Fibroblast of skin of left biceps (primary cell): ENCODE data around the gene CDO1.

Experiments used
- DNase-seq, 2 experiments: peaks; one replicate each; pipeline ENCODE4 v3.0.0-alpha.2; 2013; ENCODE audit warnings: low read depth in 2 of 2

Gene CDO1

DNA sequence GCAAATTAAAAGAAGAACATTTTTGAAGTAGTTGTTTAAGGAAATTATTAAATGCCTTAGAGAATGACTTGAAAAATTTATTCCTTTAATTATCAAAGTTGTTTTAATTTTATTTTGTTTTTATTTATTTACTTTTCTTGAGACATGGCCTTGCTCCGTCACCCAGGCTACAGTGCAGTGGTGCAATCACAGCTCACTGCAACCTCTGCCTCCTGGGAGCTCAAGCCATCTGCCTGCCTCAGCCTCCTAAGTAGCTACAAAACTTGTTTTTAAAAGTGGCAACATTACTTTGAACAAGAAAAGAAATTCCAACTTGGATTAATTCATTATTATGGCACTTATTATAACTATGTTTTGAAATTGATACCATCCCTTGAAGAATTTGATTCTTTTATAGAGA lies 29.0 kb downstream of the CDO1 start:
- no peak for DNase-seq

DNA sequence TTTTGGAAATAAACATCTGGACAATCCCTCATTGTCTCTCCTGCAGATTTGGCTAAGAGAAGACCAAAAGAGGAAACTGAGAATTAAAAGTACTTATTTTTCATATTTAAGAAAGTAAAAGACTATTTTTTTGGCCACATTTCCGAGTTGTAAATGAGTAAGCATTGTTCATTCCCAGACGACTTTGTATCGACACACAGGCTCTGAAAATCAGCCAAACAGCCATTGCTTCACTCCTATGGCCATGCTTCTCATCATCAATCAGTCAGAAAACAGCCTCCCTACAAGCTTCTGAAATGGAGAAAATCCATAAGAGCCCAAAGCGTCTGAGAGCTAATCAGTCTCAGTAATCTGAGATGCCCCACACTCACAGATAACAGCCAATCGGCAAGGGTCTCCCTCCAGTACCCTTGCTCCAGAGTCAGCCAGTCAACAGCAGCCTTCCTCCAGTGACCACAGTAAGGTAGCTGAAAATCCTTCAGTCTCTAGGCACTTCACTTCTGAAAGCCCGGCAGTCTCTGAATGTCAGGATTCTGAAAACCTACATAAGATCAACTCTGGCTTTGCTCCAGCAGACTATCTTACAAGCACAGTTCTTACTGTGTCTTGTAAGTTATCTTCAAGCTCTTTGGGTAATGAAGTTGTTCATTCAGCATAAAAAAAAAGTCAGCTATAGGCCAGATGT lies 30.9 kb downstream of the CDO1 start:
- DNase-seq = no peak

DNA sequence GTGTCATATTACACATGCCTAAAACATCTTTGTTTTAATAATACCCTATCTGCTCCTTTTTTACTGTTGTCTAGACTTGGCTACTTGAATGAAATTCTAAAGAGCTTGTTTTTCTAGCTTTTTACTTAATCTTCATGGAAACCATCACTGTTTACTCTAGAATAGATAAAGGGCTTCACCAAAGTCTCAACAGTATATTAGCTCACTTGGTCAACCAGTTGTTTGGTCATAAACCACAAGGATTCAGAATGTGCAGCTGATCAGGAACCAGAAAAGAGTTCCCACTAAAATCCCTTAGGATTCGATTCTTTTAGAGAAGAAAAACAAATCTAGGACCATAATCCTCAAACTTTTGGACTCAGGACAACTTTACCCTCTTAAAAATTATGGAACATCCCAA lies 38.0 kb downstream of the CDO1 start:
- DNase-seq = no peak

DNA sequence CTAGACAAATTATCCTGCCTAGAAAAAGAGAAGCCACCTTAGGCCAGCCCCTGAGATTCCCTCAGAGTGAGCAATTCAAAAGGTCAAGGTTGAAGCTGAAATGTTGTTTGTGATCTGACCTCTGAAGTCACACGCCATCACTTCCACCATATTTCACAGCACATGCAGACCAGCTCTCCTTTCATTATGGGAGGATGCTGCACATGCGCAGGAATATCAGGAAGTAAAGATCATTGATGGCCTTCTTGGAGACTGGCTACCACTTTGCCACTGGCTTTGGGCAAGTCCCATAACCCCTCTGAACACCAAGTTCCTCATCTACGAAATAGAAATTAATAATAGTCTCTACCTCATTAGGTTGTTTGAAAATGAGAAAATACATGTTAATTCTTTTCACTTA lies 39.5 kb downstream of the CDO1 start:
- DNase-seq = no peak

DNA sequence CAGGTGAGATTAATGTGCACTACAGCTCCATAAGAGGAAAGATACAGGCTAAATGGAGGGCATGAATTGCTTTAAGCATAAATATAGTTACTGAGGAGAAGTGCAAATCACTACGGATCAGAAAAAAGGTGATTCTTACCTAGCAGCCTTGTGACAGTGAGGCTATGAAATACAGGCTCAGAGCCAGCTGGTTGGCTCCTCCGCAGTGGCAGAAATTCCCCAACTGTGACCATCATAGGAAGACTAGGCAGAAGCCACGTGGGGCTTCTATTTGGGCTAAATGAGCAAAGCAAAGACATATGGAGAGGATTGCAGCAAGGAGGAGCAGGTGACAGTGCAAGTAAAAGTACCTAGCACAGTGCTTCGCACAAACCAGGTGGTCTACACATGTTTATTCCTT lies 40.5 kb downstream of the CDO1 start:
- DNase-seq = no peak

DNA sequence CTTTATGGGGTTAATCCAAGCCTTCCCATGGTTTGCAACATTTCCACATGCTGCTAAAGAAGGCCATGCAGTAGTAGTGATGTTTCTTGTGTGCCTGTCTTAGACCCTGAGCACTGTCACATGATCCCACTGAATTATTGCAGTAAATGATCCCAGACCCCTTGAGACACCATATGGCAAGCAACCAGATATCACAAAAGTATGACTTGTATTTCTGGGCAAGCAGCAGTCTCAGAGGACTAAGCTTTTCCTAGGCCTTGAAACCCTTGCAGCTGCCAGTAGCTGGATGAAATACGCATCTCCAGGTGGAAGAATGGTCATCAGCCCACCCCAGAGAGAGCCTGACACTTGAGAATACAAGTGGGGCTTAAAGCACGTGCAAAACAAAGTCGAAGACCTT lies 41.8 kb downstream of the CDO1 start:
- DNase-seq = peak in 1 of 2 experiments; percentile 7

DNA sequence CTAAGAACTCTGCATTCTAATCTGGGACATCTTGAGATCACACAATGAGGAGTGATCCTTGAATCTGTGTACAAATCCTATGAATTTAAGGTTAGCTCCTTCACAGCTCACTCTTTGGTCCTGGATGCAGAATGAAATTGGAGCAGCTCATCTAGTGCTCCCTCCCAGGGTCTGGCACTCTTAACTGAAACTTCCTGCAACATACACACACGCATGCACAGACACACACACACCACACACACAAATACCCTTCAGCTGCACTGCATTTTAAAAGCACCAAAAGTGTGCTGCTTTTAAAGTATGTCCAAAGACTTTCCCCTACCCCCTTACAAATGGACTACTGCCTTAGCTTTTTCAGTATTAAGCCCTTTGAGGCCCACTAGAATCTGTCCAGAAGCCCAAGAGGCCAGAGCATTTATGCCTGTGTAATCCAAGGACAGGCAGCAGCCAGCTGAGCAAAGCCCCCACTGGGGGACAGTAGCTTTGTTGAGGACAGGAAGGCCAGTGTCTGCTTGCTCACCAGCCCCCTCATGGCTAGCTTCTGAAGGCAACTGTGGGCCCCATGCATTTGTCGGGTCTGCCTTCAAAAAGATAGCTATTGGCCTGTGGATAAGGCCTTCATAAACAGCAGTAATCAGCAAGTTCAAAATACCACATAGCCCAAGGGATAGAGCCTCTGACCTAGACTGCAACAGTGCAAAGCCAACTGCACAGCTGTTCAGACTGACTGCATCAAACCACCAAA lies 43.6 kb downstream of the CDO1 start:
- DNase-seq = no peak

DNA sequence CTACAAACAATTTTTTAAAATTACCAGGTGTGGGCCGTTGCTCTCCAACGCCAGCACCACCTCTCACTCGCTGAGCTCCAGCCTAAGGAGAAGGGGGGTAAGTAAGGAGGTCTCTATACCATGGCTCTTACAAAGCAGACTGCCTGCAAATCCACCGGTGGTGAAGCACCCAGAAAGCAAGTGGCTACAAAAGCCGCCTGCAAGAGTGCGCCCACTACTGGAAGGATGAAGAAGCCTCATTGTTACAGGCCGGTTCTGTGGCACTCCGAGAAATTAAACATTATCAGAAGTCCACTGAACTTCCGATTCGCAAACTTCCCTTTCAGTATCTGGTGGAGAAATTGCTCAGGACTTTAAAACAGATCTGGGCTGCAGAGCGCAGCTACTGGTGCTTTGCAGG lies 46.0 kb downstream of the CDO1 start:
- no peak for DNase-seq

DNA sequence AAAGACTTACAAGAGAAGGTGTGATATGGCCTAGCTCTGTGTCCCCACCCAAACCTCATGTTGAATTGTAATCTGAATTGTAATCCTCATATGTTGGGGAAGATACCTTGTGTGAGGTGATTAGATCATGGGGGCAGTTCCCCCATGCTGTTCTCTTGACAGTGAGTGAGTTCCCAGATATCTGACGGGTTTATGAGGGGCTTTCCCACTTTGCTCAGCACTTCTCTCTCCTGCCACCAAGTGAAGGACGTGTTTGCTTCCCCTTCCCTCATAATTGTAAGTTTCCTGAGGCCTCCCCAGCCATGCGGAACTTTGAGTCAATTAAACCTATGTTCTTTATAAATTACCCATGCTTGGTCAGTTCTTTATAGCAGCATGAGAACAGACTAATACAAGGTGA lies 49.0 kb downstream of the CDO1 start:
- DNase-seq = no peak

DNA sequence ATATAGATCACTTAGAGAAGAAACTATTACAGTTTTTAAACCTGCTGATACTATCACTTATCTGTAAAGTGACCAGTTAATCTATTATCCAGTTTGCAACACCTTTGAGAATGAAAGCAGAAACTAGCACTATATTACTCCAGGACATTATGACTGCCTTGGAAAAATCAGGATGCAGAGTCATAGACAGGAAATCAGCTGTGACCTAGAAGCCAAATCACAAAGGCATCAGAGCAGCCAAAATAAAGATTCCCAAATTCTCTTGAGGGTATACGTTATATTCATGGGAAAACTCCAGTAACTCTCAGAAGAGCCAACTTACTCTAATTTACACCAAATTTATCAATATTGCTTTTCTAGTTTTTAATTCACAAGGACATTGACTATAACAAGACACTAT lies 49.9 kb downstream of the CDO1 start:
- no peak for DNase-seq

DNA sequence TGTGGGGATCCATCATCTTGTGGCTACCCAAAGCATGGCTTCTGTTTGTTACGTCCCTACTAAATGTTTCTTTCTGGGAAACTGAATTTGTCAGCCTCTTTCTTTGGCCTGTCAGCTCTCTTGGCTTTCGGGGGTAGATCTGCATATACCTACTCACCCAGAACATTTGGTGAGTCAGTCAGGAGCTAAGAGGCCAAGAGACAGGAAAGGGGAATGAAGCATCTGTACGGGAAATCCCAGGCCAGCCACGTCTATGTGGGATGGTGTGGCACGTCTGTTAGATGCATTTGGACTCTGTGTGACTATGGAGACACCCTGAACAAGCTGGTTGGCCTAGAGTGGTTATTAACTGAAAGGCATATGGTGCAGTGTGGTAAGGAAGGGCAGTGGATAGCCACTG lies 58.1 kb downstream of the CDO1 start:
- no peak for DNase-seq

DNA sequence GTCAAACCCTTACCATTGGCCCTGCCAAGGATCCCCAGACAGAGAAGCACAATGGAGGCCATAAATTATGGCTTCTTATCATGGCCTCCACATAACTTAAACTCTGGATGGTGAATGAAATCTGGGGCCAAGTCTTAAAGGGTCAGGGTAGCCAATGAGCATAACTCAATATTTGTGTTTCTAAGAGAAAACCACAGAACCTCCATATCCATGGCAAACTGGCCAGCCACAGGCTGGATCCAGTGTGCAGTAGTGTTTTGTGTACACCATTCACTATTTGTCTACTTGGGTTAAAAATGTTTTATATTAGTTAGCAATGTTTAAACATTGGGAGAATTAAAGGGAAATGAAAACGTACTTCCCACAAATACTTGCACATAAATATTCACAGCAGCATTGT lies 60.8 kb downstream of the CDO1 start:
- DNase-seq = no peak
